Heart right ventricle (tissue), 16 donors: ENCODE data around the gene BPGM. TPM values are rescaled to one million over a fixed set of nuclear protein-coding genes. Genes with fewer than 3 reads are reported as not detected.
A peak's percentile ranks its signal among the peaks of the same experiment; 100 is the strongest.

Experiments
- ATAC-seq, 8 donors: fragments of 200-7000 bp; cut with Tn5 transposase; one replicate each; pipeline ENCODE4 v1.9.1; 2020; ENCODE audit warnings: mild to moderate bottlenecking in 8 of 8, moderate library complexity in 8 of 8, moderate number of reproducible peaks in 1 of 8
- DNase-seq, 2 donors: peaks; one replicate each; pipeline ENCODE4 v3.0.0-alpha.2; 2020
- H3K27ac ChIP-seq, 10 donors: fragments of 200-600 bp; sonication (generic) in 2 of 10; one replicate each; pipeline versions ENCODE4 v1.5.0 to v1.8.0; 2020 to 2022; ENCODE audit warnings: mild to moderate bottlenecking in 3 of 10
- H3K27me3 ChIP-seq, 7 donors: fragments of 200-600 bp; one replicate each; pipeline ENCODE4 v1.8.0; 2021 to 2022; ENCODE audit warnings: mild to moderate bottlenecking in 2 of 7
- H3K36me3 ChIP-seq, 9 donors: fragments of 200-600 bp; sonication (generic) in 1 of 9; one replicate each; pipeline versions ENCODE4 v1.5.0 to v1.8.0; 2020 to 2022; ENCODE audit warnings: mild to moderate bottlenecking in 2 of 9
- H3K4me1 ChIP-seq, 9 donors: fragments of 200-600 bp; sonication (generic) in 1 of 9; one replicate each; pipeline versions ENCODE4 v1.5.0 to v1.8.0; 2020 to 2022; ENCODE audit warnings: mild to moderate bottlenecking in 4 of 9
- H3K4me3 ChIP-seq, 10 donors: fragments of 200-600 bp; sonication (generic) in 2 of 10; one replicate each; pipeline versions ENCODE4 v1.5.0 to v1.8.0; 2020 to 2022; ENCODE audit warnings: mild to moderate bottlenecking in 7 of 10, moderate library complexity in 2 of 10
- H3K9me3 ChIP-seq, 11 donors: fragments of 200-600 bp in 10 of 11; sonication (generic) in 2 of 11; one replicate each; pipeline versions ENCODE4 v1.5.0 to v1.8.0; 2013 to 2022; ENCODE audit warnings: mild to moderate bottlenecking in 2 of 11, control low read depth in 1 of 11, moderate library complexity in 1 of 11
- WGBS, 2 donors: extraction: QIAGEN DNeasy Blood & Tissue Kit; methylation state at CpG; one replicate each; pipeline ENCODE4 v1.1.7; 2013; ENCODE audit warnings: inconsistent platforms in 1 of 2; 5-methylcytosine and 5-hydroxymethylcytosine counted together
- intact Hi-C, 10 donors: fragments of 100-400 bp; cut with DNase I; formaldehyde crosslinking; loops; one replicate each; pipeline versions ENCODE4 v1.11.1 to v1.14.2; 2022
- polyA plus RNA-seq, 2 donors: library from polyadenylated mRNA; stranded (reverse); fragments of 200-250 nt; gene quantifications; one replicate each; pipeline ENCODE4 v1.2.3, GENCODE V29; 2013
- total RNA-seq, 10 donors: library from RNA; stranded (reverse); fragmentation: NEBNext Ultra II Directional in 3 of 10; extraction: Animal tissue kit (Norgen Biotek cat#: 25700) in 3 of 10; gene quantifications; one replicate each; pipeline versions ENCODE4 v1.2.1 to v1.2.4, GENCODE V29; 2021 to 2023
- TF ChIP-seq, protein P1 (sequence below), 9 donors: fragments of 200-600 bp; sonication (generic) in 2 of 9; IDR thresholded peaks; one replicate each; pipeline versions ENCODE4 v1.5.0 to v1.8.0; 2021 to 2022; ENCODE audit warnings: antibody characterized with exemption in 9 of 9, mild to moderate bottlenecking in 5 of 9, moderate library complexity in 1 of 9
- donor health status: Arrhythmogenic right ventricular cardiomyopathy.
- donor health status: ischemic (EF 13 %, LVEDD 7.1; RV severe dilation, severe dysfunction).
- donor health status: healthy with polysubstance abuse.
- donor health status: DM: no; HTN: yes; CAD: no.
- donor health status: DM: no; HTN: no; CAD: no.
- donor health status: ischemic (EF 25% LVEDD 6.9; RV normal size, moderate dysfunction).
- donor health status: ischemic (EF 25% LVEDD 5.7; RV mildly dilated, moderate dysfunction).
- donor health status: healthy.
- donor health status: DM: yes; HTN: yes; CAD: no.
- donor health status: Ischemic cardiomyopathy.
- donor health status: ischemic (EF 35%, LVEDD 5.7; RV mildly dilated, moderate dysfunction).
- donor health status: nonischemic (EF 11% LVEDD 7.7; RV severe dilation, severe dysfunction).
- donor health status: DM: yes; HTN: yes; CAD: no.
- donor health status: PGD.
- donor health status: ischemic (EF 29% LVEDD 5.4; RV normal size, mild dysfunction).
- donor health status: nonischemic (EF 23%, LVEDD 6.1; RV moderate dilation, normal function).

The BPGM gene
- total and polyA plus RNA-seq, 12 donors = 12.4 to 19.7 (median 14.9) TPM

GRCh38 chr7:134690614-134691504, 44.2 kb downstream of the BPGM start:
- H3K4me3 ChIP-seq = no peak overlapping the region
- TF ChIP-seq, protein P1, sequence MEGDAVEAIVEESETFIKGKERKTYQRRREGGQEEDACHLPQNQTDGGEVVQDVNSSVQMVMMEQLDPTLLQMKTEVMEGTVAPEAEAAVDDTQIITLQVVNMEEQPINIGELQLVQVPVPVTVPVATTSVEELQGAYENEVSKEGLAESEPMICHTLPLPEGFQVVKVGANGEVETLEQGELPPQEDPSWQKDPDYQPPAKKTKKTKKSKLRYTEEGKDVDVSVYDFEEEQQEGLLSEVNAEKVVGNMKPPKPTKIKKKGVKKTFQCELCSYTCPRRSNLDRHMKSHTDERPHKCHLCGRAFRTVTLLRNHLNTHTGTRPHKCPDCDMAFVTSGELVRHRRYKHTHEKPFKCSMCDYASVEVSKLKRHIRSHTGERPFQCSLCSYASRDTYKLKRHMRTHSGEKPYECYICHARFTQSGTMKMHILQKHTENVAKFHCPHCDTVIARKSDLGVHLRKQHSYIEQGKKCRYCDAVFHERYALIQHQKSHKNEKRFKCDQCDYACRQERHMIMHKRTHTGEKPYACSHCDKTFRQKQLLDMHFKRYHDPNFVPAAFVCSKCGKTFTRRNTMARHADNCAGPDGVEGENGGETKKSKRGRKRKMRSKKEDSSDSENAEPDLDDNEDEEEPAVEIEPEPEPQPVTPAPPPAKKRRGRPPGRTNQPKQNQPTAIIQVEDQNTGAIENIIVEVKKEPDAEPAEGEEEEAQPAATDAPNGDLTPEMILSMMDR (IDR thresholded peaks at IDR 0.05) = no peak
- no peaks in the 10 kb centered on the region for H3K9me3 ChIP-seq
- peak overlapping the region in 8 of 10 donors; percentile 26 to 63 (median 52) for H3K27ac ChIP-seq
- H3K4me1 ChIP-seq = peaks cover 0 to 38% (median 16%) of the 10 kb centered on the region in 9 donors
- ATAC-seq (peak in 5 of 8 donors; percentile 5 to 36 (median 26)), DNase-seq (no peak)
- H3K36me3 ChIP-seq = no peaks in the 10 kb centered on the region
- intact Hi-C loops = loop anchor here in 9 of 10 donors (2.0 to 10.0 kb wide), 11 partner anchors 51 to 484 kb away; partner anchors contain the start of gene CYREN (in 2 of the 9)
- no peaks in the 10 kb centered on the region for H3K27me3 ChIP-seq
- WGBS, 2 donors = 84 to 89% methylated on average over 12 of the region's 12 CpGs

GRCh38 chr7:134691546-134692343, 45.1 kb downstream of the BPGM start:
- intact Hi-C loops = loop anchor here in 9 of 10 donors (2.0 to 10.0 kb wide), 11 partner anchors 51 to 483 kb away; partner anchors contain the start of gene CYREN (in 2 of the 9)
- TF ChIP-seq, protein P1 (IDR thresholded peaks at IDR 0.05) = no peak
- peak overlapping the region in 6 of 10 donors; percentile 21 to 63 (median 50) for H3K27ac ChIP-seq
- no peaks in the 10 kb centered on the region for H3K27me3 ChIP-seq
- WGBS, 2 donors = 71 to 74% methylated on average over 13 of the region's 13 CpGs
- H3K4me3 ChIP-seq = no peak overlapping the region
- DNase-seq = no peak
- no peaks in the 10 kb centered on the region for H3K36me3 ChIP-seq
- peaks cover 0 to 38% (median 18%) of the 10 kb centered on the region in 9 donors for H3K4me1 ChIP-seq
- no peaks in the 10 kb centered on the region for H3K9me3 ChIP-seq
- ATAC-seq = no peak

GRCh38 chr7:134692344-134692705, 45.7 kb downstream of the BPGM start:
- no peak for DNase-seq
- WGBS, 2 donors = 70 to 80% methylated on average over 2 of the region's 2 CpGs
- Histone ChIP-seq H3K27me3 (no peaks in the 10 kb centered on the region), H3K4me1 (peaks cover 0 to 38% (median 18%) of the 10 kb centered on the region in 9 donors), H3K36me3 (no peaks in the 10 kb centered on the region), H3K27ac (peak overlapping the region in 6 of 10 donors; percentile 21 to 63 (median 50)), H3K4me3 (no peak overlapping the region), H3K9me3 (no peaks in the 10 kb centered on the region)
- TF ChIP-seq, protein P1 (IDR thresholded peaks at IDR 0.05) = no peak
- intact Hi-C loops = loop anchor here in 9 of 10 donors (5.0 to 10.0 kb wide), 10 partner anchors 50 to 482 kb away; partner anchors contain the start of gene CYREN (in 2 of the 9)
- ATAC-seq = no peak

- no peaks in the 10 kb centered on the region for H3K9me3 ChIP-seq
- H3K27me3 ChIP-seq = no peaks in the 10 kb centered on the region
- H3K4me1 ChIP-seq = peaks cover 0 to 38% (median 18%) of the 10 kb centered on the region in 9 donors
- ATAC-seq (peak in 1 of 8 donors; percentile 40), DNase-seq (no peak)
- TF ChIP-seq, protein P1 (IDR thresholded peaks at IDR 0.05) = no peak
- no peak overlapping the region for H3K4me3 ChIP-seq
- H3K27ac ChIP-seq = peak overlapping the region in 2 of 10 donors; percentile 47 to 63
- no peaks in the 10 kb centered on the region for H3K36me3 ChIP-seq
- intact Hi-C loops = loop anchor here in 9 of 10 donors (5.0 to 10.0 kb wide), 10 partner anchors 49 to 482 kb away; partner anchors contain the start of gene CYREN (in 2 of the 9)
- WGBS, 2 donors = 82 to 96% methylated on average over 4 of the region's 4 CpGs
Measured at GRCh38 chr7:134693256-134693655, 46.6 kb downstream of the BPGM start.
